HepG2 (cell line): Measurements from ENCODE around the gene METAP1D. TPM values are rescaled to one million over a fixed set of nuclear protein-coding genes. Genes with fewer than 3 reads are reported as not detected.

Source experiments
- ADNP ChIP-seq: sonication (generic); formaldehyde crosslinking; IDR thresholded peaks from 2 replicates; pipeline ENCODE4 v1.4.0; 2020; ENCODE audit warnings: missing genetic modification reagents
- ARID3A ChIP-seq: IDR thresholded peaks from 2 replicates; pipeline ENCODE4 v1.6.1; 2012; ENCODE audit warnings: low read depth, low read length, improper control_type of control experiment
- ISX ChIP-seq: sonication (generic); formaldehyde crosslinking; conservative IDR thresholded peaks from 2 replicates; pipeline ENCODE4 v1.5.0; 2020; ENCODE audit warnings: missing genetic modification reagents
- ZBTB38 ChIP-seq: sonication (generic); formaldehyde crosslinking; IDR thresholded peaks from 2 replicates; pipeline ENCODE4 v1.5.1; 2020; ENCODE audit warnings: mild to moderate bottlenecking, missing genetic modification reagents
- ZFAT ChIP-seq: sonication (generic); formaldehyde crosslinking; conservative IDR thresholded peaks from 2 replicates; pipeline ENCODE4 v1.8.1; 2023; ENCODE audit warnings: missing genetic modification reagents, inconsistent platforms
- ZNF142 ChIP-seq: sonication (generic); formaldehyde crosslinking; IDR thresholded peaks from 2 replicates; pipeline ENCODE4 v1.4.0; 2020; ENCODE audit warnings: missing genetic modification reagents
- ZNF331 ChIP-seq: sonication (generic); formaldehyde crosslinking; IDR thresholded peaks from 2 replicates; pipeline ENCODE4 v1.4.0; 2020; ENCODE audit warnings: missing genetic modification reagents
- ZNF34 ChIP-seq: sonication (generic); formaldehyde crosslinking; IDR thresholded peaks from 2 replicates; pipeline ENCODE4 v1.4.0; 2020; ENCODE audit warnings: mild to moderate bottlenecking, missing genetic modification reagents, borderline replicate concordance
- ZNF414 ChIP-seq: sonication (generic); formaldehyde crosslinking; IDR thresholded peaks from 2 replicates; pipeline ENCODE4 v1.5.0; 2020; ENCODE audit warnings: missing genetic modification reagents
- ZNF687 ChIP-seq: sonication (generic); formaldehyde crosslinking; IDR thresholded peaks from 2 replicates; pipeline ENCODE4 v1.5.1; 2020; ENCODE audit warnings: mild to moderate bottlenecking, missing genetic modification reagents, moderate library complexity
- ZNF75D ChIP-seq: sonication (generic); formaldehyde crosslinking; IDR thresholded peaks from 2 replicates; pipeline ENCODE4 v1.8.1; 2023; ENCODE audit warnings: missing genetic modification reagents, mild to moderate bottlenecking, borderline replicate concordance
- ZNF770 ChIP-seq: sonication (generic); formaldehyde crosslinking; IDR thresholded peaks from 2 replicates; pipeline ENCODE4 v1.5.0; 2020; ENCODE audit warnings: mild to moderate bottlenecking, missing genetic modification reagents
- polyA plus RNA-seq, 8 experiments: library from polyadenylated mRNA; depleted of rRNA in 3 of 8; stranded (reverse) in 7 of 8; unstranded in 1 of 8; fragments of >200 nt; fragmentation: Illumina TruSeq in 4 of 8; extraction: Trizol in 4 of 8; gene quantifications; 2 replicates each; pipeline versions ENCODE4 v1.2.1 to v1.2.3, GENCODE V29; 2011 to 2016; ENCODE audit warnings: low read depth in 4 of 8, missing spikeins in 1 of 8, mixed read lengths in 1 of 8; ENCODE audit not compliant: insufficient read depth in 1 of 8
- total RNA-seq, 5 experiments: library from RNA; depleted of rRNA; stranded (reverse); fragments of >200 nt; fragmentation: Illumina TruSeq; extraction: Trizol; gene quantifications; 2 replicates each; pipeline ENCODE4 v1.2.3, GENCODE V29; 2016; ENCODE audit warnings: low read depth in 1 of 5

Gene METAP1D
- total and polyA plus RNA-seq, 2 of the 13 experiments (the other 11 are each of a cell fraction or from before 2014, with no cell fraction given), result 14.7 to 21.6 TPM

GRCh38 chr2:172106108-172106961, 106.6 kb downstream of the METAP1D start (continued):
- TF ChIP-seq ZNF414 (CRISPR knock-in tag) (peak; percentile 67; the same call in 1 of the 2 replicates), ZNF142 (CRISPR knock-in tag) (no peak), ZFAT (peak; percentile 13; the same call in 1 of the 2 replicates), ARID3A (no peak), ZBTB38 (CRISPR knock-in tag) (peak; percentile 63; the same call in 1 of the 2 replicates), ZNF34 (CRISPR knock-in tag) (0 out of 2 replicates have a peak, but pooled peaks have one; percentile 60), ZNF331 (CRISPR knock-in tag) (0 out of 2 replicates have a peak, but pooled peaks have one; percentile 12), ISX (CRISPR knock-in tag) (no peak), ADNP (CRISPR knock-in tag) (no peak), ZNF75D (CRISPR knock-in tag) (peak; percentile 62; the same call in 1 of the 2 replicates), ZNF770 (peak; percentile 21; the same call in 1 of the 2 replicates), ZNF687 (CRISPR knock-in tag) (peak; percentile 78)
